Stomach (tissue), 4 donors: ENCODE measurements around the gene ITGAL.

Experiments
- CTCF ChIP-seq, 7 experiments: fragments of 450-650 bp in 4 of 7; fragments of 200-600 bp in 3 of 7; sonication (generic) in 3 of 7; IDR thresholded peaks; one replicate each; pipeline ENCODE4 v1.5.1; 2016 to 2019; ENCODE audit warnings: antibody characterized with exemption in 7 of 7, control low read depth in 2 of 7, mild to moderate bottlenecking in 1 of 7
- EP300 ChIP-seq: sonication (generic); formaldehyde crosslinking; IDR thresholded peaks from one replicate; pipeline ENCODE4 v1.6.1; 2017; ENCODE audit warnings: antibody characterized with exemption
- POLR2A ChIP-seq, 4 donors: fragments of 450-650 bp; IDR thresholded peaks; one replicate each; pipeline ENCODE4 v1.6.1; 2016; ENCODE audit warnings: antibody characterized with exemption in 4 of 4, control low read depth in 2 of 4, mild to moderate bottlenecking in 1 of 4, moderate library complexity in 1 of 4
- POLR2AphosphoS5 ChIP-seq, 3 donors: sonication (generic); formaldehyde crosslinking; IDR thresholded peaks; one replicate each; pipeline ENCODE4 v1.6.1; 2016; ENCODE audit warnings: antibody characterized with exemption in 3 of 3

- TF ChIP-seq EP300 (no peak), CTCF (IDR thresholded peaks at IDR 0.05) (no peak), POLR2AphosphoS5 (IDR thresholded peaks at IDR 0.05) (no peak), POLR2A (IDR thresholded peaks at IDR 0.05) (no peak)
Observed at GRCh38 chr16:30561089-30561816, 88.7 kb downstream of the ITGAL start.
